Measurements from ENCODE around the gene SPPL3. TPM values are rescaled to one million over a fixed set of nuclear protein-coding genes. Genes with fewer than 3 reads are reported as not detected.
A peak's percentile ranks its signal among the peaks of the same experiment; 100 is the strongest.

SPPL3 gene
- total and polyA plus RNA-seq, 4 donors: 14.2 to 52.3 (median 29.6) TPM

DNA sequence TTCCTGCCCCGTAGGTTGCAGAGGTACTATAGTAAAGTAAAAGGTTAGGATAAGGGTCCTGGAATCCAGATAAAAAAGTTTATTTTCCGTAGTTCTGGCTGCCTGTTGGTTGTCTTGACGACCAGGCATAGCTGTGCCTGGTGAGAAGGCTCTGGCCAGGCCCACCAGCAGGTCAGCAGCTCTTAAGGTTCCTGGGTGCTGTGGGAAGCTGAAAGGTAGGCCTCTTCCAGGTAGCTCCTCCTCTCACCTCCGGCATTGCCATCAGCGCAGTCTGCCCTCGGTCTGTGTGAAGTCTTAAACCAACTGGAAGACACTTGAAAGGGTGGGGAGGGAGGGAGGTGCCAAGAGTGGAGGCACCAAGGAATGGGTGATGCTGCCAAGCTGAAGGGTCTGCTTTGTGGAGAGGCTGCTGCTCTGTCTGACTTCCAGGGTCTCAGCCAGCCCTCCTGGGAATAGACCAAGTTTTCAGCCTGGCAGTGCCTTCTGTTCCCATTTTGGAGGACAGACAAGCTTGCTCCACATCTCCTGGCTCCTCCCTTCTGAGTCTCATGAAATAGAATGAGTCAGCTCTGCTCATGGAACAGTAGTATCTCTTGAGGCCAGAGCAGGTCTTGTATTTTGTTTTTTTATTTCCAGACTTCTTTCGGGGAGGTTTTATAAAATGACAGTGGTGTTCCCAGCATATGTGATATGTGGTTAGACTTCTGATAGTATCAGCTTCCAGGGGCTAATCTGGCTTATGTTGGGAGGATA lies 183.7 kb downstream of the SPPL3 start:
- TF ChIP-seq, protein P1, sequence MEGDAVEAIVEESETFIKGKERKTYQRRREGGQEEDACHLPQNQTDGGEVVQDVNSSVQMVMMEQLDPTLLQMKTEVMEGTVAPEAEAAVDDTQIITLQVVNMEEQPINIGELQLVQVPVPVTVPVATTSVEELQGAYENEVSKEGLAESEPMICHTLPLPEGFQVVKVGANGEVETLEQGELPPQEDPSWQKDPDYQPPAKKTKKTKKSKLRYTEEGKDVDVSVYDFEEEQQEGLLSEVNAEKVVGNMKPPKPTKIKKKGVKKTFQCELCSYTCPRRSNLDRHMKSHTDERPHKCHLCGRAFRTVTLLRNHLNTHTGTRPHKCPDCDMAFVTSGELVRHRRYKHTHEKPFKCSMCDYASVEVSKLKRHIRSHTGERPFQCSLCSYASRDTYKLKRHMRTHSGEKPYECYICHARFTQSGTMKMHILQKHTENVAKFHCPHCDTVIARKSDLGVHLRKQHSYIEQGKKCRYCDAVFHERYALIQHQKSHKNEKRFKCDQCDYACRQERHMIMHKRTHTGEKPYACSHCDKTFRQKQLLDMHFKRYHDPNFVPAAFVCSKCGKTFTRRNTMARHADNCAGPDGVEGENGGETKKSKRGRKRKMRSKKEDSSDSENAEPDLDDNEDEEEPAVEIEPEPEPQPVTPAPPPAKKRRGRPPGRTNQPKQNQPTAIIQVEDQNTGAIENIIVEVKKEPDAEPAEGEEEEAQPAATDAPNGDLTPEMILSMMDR (IDR thresholded peaks at IDR 0.05; ENCODE audit: control extremely low read depth, extremely low read depth): no peak
- Histone ChIP-seq H3K4me3 (no peak overlapping the region), H3K36me3 (ENCODE audit: control insufficient read depth in 4 of 4, insufficient read depth in 4 of 4, low read length in 4 of 4) (peaks cover 27 to 66% (median 46%) of the 10 kb centered on the region in 4 donors), H3K4me1 (ENCODE audit: control insufficient read depth in 5 of 5, insufficient read depth in 5 of 5, low read length in 5 of 5) (peaks cover 3 to 13% (median 7%) of the 10 kb centered on the region in 5 donors), H3K27ac (ENCODE audit: low read depth in 1 of 2, low read length in 1 of 2) (no peak overlapping the region), H3K27me3 (ENCODE audit: control insufficient read depth in 3 of 3, insufficient read depth in 3 of 3, low read length in 2 of 3) (no peaks in the 10 kb centered on the region), H3K9me3 (ENCODE audit: control insufficient read depth in 4 of 4, insufficient read depth in 3 of 4, low read length in 3 of 4) (no peaks in the 10 kb centered on the region), H3K9ac (ENCODE audit: insufficient read depth in 1 of 2, low read length in 2 of 2) (no peak overlapping the region)
- DNase-seq (no peak), ATAC-seq (ENCODE audit: insufficient read depth, low FRiP score) (peak; percentile 37)
- WGBS, 2 donors: 56 to 72% methylated on average over 7 of the region's 7 CpGs

DNA sequence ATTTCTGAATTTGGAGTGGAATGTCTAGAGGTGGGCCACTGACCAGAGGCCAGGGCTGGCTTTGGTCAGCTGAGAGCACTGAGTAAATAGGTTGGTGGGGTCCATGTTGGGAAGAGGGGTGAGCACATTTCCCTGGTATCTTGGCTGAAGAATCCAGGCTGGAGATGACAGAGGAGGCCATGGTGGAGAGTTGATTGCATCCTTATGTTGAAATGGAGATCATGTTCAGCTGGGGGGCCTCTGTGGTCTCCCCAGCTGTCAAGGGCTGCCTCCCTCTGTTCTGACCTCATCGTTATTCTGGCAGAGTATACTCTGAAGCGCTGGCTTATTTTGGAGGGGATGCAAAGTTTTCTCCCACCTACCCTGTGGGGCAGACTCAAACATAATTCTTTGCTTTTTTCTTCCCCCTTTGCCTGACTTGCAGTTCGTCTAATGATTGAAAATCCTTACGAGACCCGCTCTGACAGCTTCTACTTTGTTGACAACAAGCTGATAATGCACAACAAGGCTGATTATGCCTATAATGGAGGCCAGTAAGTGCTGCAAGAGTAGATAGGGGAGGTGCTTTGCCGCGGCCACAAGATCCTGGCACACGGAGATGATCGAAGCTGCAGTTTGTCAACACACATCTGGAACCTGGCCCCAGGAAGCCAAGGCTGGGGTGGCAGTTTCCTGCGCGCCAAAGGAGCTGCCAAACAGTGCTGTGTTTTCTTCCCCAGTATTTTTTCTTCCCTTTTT lies 184.5 kb downstream of the SPPL3 start:
- peaks cover 27 to 71% (median 49%) of the 10 kb centered on the region in 4 donors for H3K36me3 ChIP-seq (ENCODE audit: control insufficient read depth in 4 of 4, insufficient read depth in 4 of 4, low read length in 4 of 4)
- H3K4me3 ChIP-seq: no peak overlapping the region
- no peak overlapping the region for H3K27ac ChIP-seq (ENCODE audit: low read depth in 1 of 2, low read length in 1 of 2)
- TF ChIP-seq, protein P1 (IDR thresholded peaks at IDR 0.05; ENCODE audit: control extremely low read depth, extremely low read depth): no peak
- DNase-seq (no peak), ATAC-seq (ENCODE audit: insufficient read depth, low FRiP score) (no peak)
- no peak overlapping the region for H3K9ac ChIP-seq (ENCODE audit: insufficient read depth in 1 of 2, low read length in 2 of 2)
- H3K4me1 ChIP-seq (ENCODE audit: control insufficient read depth in 5 of 5, insufficient read depth in 5 of 5, low read length in 5 of 5): peaks cover 0 to 6% (median 4%) of the 10 kb centered on the region in 5 donors
- 41 to 70% methylated on average over 11 of the region's 11 CpGs for WGBS, 2 donors
- H3K9me3 ChIP-seq (ENCODE audit: control insufficient read depth in 4 of 4, insufficient read depth in 3 of 4, low read length in 3 of 4): no peaks in the 10 kb centered on the region
- H3K27me3 ChIP-seq (ENCODE audit: control insufficient read depth in 3 of 3, insufficient read depth in 3 of 3, low read length in 2 of 3): no peaks in the 10 kb centered on the region

DNA sequence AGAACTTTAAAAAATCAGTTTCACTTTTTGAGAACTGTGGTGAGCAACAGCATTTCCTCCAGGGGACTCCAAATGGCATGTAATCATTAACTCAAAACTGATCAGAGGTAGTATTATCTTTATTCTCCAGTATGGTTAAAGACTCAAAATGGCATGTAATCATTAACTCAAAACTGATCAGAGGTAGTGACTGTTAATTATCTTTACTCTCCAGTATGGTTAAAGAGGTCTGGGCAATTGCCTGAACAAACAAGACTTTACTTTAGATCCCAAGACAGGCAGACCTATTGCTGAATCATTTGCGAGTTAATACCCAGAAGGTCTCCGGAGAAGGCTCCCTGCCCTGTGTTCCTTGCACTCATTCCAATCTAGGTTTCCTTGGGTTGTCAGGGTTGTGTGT lies 185.1 kb downstream of the SPPL3 start:
- Histone ChIP-seq H3K36me3 (ENCODE audit: control insufficient read depth in 4 of 4, insufficient read depth in 4 of 4, low read length in 4 of 4) (peaks cover 27 to 74% (median 50%) of the 10 kb centered on the region in 4 donors), H3K9me3 (ENCODE audit: control insufficient read depth in 4 of 4, insufficient read depth in 3 of 4, low read length in 3 of 4) (no peaks in the 10 kb centered on the region), H3K9ac (ENCODE audit: insufficient read depth in 1 of 2, low read length in 2 of 2) (no peak overlapping the region), H3K4me3 (no peak overlapping the region), H3K27ac (ENCODE audit: low read depth in 1 of 2, low read length in 1 of 2) (no peak overlapping the region), H3K4me1 (ENCODE audit: control insufficient read depth in 5 of 5, insufficient read depth in 5 of 5, low read length in 5 of 5) (peaks cover 0 to 5% (median 4%) of the 10 kb centered on the region in 5 donors), H3K27me3 (ENCODE audit: control insufficient read depth in 3 of 3, insufficient read depth in 3 of 3, low read length in 2 of 3) (no peaks in the 10 kb centered on the region)
- no peak for ATAC-seq (ENCODE audit: insufficient read depth, low FRiP score)
- 69 to 89% methylated on average over 2 of the region's 2 CpGs for whole genome bisulfite sequencing, 2 donors
- DNase-seq: no peak
- TF ChIP-seq, protein P1 (IDR thresholded peaks at IDR 0.05; ENCODE audit: control extremely low read depth, extremely low read depth): no peak
